HCT116 (cell line): Measurements from ENCODE around the gene MTFR2. TPM values are rescaled to one million over a fixed set of nuclear protein-coding genes. Genes with fewer than 3 reads are reported as not detected.
"Not testable (repeated sequence)": the region's sequence is repeated elsewhere in the genome, so short reads cannot be mapped to it uniquely, and the experiment has no call there.

Source experiments
- ATAC-seq: fragments of 200-7000 bp; cut with Tn5 transposase; 2 replicates; pipeline ENCODE4 v1.9.1; 2020; ENCODE audit warnings: mild to moderate bottlenecking, moderate library complexity
- BruUV-seq: library from RNA; stranded (reverse); fragments of 400-500 nt; replicated peaks from 2 replicates; lab custom pipeline; 2021; lab: Mats Ljungman, UMichigan
- CTCF ChIA-PET: fragments of 300-600 bp; sonication (Branson Sonifier 250); formaldehyde crosslinking; loops from one replicate; lab custom pipeline; 2021; ENCODE audit warnings: antibody characterized with exemption; lab: Charles Lee
- POLR2A ChIA-PET: fragments of 300-600, 350-600 bp; sonication (Branson Sonifier 250); formaldehyde crosslinking; loops from one replicate; lab custom pipeline; 2021; ENCODE audit warnings: antibody characterized with exemption; lab: Charles Lee
- RAD21 ChIA-PET, 2 experiments: fragments of 300-600 bp; sonication (Branson Sonifier 250); formaldehyde crosslinking; loops; one replicate each; lab custom pipeline; 2023; ENCODE audit warnings: low total read pairs in 2 of 2; ENCODE audit not compliant: uncharacterized antibody in 2 of 2, unreplicated experiment in 2 of 2, low non-redundant PET in 1 of 2; lab: Charles Lee
- DNase-seq: peaks from one replicate; pipeline ENCODE4 v3.0.0-alpha.2; 2010; ENCODE audit warnings: low read depth, low spot score
- H2AFZ ChIP-seq: fragments of 200-600 bp; shearing (Covaris generic), sonication (generic); 2 replicates; pipeline ENCODE4 v1.6.1; 2017; ENCODE audit warnings: low read depth, mixed run types, mixed read lengths, antibody characterized with exemption, low read length; ENCODE audit not compliant: poor library complexity, severe bottlenecking
- H3K27ac ChIP-seq: 2 replicates; pipeline ENCODE4 v1.5.1; 2012; ENCODE audit warnings: low read depth, low read length
- H3K27me3 ChIP-seq: fragments of 200-600 bp; sonication (generic); 2 replicates; pipeline ENCODE4 v1.6.1; 2016; ENCODE audit warnings: mixed run types, low read length, mixed read lengths; ENCODE audit not compliant: insufficient read depth
- H3K36me3 ChIP-seq, 2 experiments: fragments of 200-500 bp in 1 of 2; fragments of 200-600 bp in 1 of 2; sonication (Bioruptor generic) in 1 of 2; sonication (generic) in 1 of 2; 2 replicates each; pipeline versions ENCODE4 v1.5.1 to v1.6.1; 2014 to 2016; ENCODE audit warnings: low read length in 2 of 2, inconsistent platforms in 1 of 2, mixed read lengths in 1 of 2, mixed run types in 1 of 2; ENCODE audit not compliant: insufficient read depth in 2 of 2, control insufficient read depth in 1 of 2
- H3K4me1 ChIP-seq, 2 experiments: fragments of 200-600 bp in 1 of 2; sonication (generic) in 1 of 2; 2 replicates each; pipeline versions ENCODE4 v1.5.1 to v1.6.1; 2012 to 2017; ENCODE audit warnings: low read length in 2 of 2, inconsistent platforms in 1 of 2, mild to moderate bottlenecking in 1 of 2, mixed read lengths in 1 of 2, mixed run types in 1 of 2, moderate library complexity in 1 of 2; ENCODE audit not compliant: insufficient read depth in 2 of 2, control insufficient read depth in 1 of 2
- H3K4me2 ChIP-seq: fragments of 200-600 bp; sonication (generic); 2 replicates; pipeline ENCODE4 v1.6.1; 2017; ENCODE audit warnings: mixed run types, low read length, mixed read lengths
- H3K4me3 ChIP-seq, 2 experiments: fragments of 200-600 bp in 1 of 2; sonication (generic) in 1 of 2; replicated peaks in 1 of 2; 2 replicates each; pipeline ENCODE4 v1.5.1; 2011 to 2016; ENCODE audit warnings: low read length in 2 of 2, control low read depth in 1 of 2, low read depth in 1 of 2, mild to moderate bottlenecking in 1 of 2, mixed read lengths in 1 of 2, mixed run types in 1 of 2
- H3K79me2 ChIP-seq: fragments of 200-600 bp; sonication (generic); 2 replicates; pipeline ENCODE4 v1.6.1; 2017; ENCODE audit warnings: mild to moderate bottlenecking, mixed run types, low read length, moderate library complexity, mixed read lengths; ENCODE audit not compliant: insufficient read depth
- H3K9ac ChIP-seq: fragments of 200-600 bp; sonication (generic); 2 replicates; pipeline ENCODE4 v1.6.1; 2016; ENCODE audit warnings: low read length, mixed read lengths
- H3K9me2 ChIP-seq: fragments of 200-600 bp; sonication (generic), shearing (Covaris generic); 2 replicates; pipeline ENCODE4 v1.6.1; 2017; ENCODE audit warnings: mixed run types, mild to moderate bottlenecking, moderate library complexity; ENCODE audit not compliant: insufficient read depth
- H3K9me3 ChIP-seq, 2 experiments: fragments of 200-500 bp in 1 of 2; fragments of 200-600 bp in 1 of 2; sonication (Bioruptor generic) in 1 of 2; sonication (generic) in 1 of 2; 2 replicates each; pipeline ENCODE4 v1.6.1; 2014 to 2017; ENCODE audit warnings: low read length in 2 of 2, mixed read lengths in 2 of 2, inconsistent platforms in 1 of 2, low read depth in 1 of 2, mild to moderate bottlenecking in 1 of 2, mixed run types in 1 of 2, moderate library complexity in 1 of 2; ENCODE audit not compliant: control insufficient read depth in 1 of 2, insufficient read depth in 1 of 2
- H4K20me1 ChIP-seq: fragments of 200-600 bp; sonication (generic), shearing (Covaris generic); 2 replicates; pipeline ENCODE4 v1.6.1; 2017; ENCODE audit warnings: mixed run types, mild to moderate bottlenecking, moderate library complexity; ENCODE audit not compliant: insufficient read depth
- ATF3 ChIP-seq: IDR thresholded peaks from 2 replicates; pipeline ENCODE4 v1.6.1; 2012
- CEBPB ChIP-seq: IDR thresholded peaks from 2 replicates; pipeline ENCODE4 v1.6.1; 2012; ENCODE audit warnings: low read depth
- JUND ChIP-seq: IDR thresholded peaks from 2 replicates; pipeline ENCODE4 v1.6.1; 2012
- POLR2A ChIP-seq: IDR thresholded peaks from 2 replicates; pipeline ENCODE4 v1.7.0; 2011; ENCODE audit warnings: borderline replicate concordance; ENCODE audit not compliant: insufficient read depth, insufficient read length; ENCODE audit errors: extremely low read depth
- POLR2AphosphoS5 ChIP-seq: IDR thresholded peaks from 2 replicates; pipeline ENCODE4 v1.6.1; 2011; ENCODE audit warnings: mild to moderate bottlenecking, low read depth, low read length, moderate library complexity
- ZFX ChIP-seq: fragments of 450-650 bp; IDR thresholded peaks from 2 replicates; pipeline ENCODE4 v1.6.1; 2017
- intact Hi-C: fragments of 100-400 bp; cut with micrococcal nuclease; formaldehyde crosslinking; loops from 2 replicates; pipeline ENCODE4 v1.10.0; 2022
- total RNA-seq: library from RNA; stranded (reverse); gene quantifications from one replicate; pipeline ENCODE4 v1.2.1, GENCODE V29; 2021; ENCODE audit not compliant: unreplicated experiment

Gene MTFR2
- total RNA-seq, 1 experiment from 2014 or later = 13.2 TPM

- Histone ChIP-seq H3K27ac (no peak overlapping the region), H3K79me2 (no peaks in the 10 kb centered on the region), H3K4me1 (peaks cover 0 to 7% of the 10 kb centered on the region in 2 experiments; a peak in 1 of 4 replicates), H3K27me3 (no peaks in the 10 kb centered on the region), H2AFZ (peak overlapping the region; percentile 94), H3K9me3 (no peaks in the 10 kb centered on the region), H3K9me2 (no peaks in the 10 kb centered on the region), H3K4me2 (peak overlapping the region; percentile 58; the same call in 1 of the 2 replicates), H3K4me3 (no peak overlapping the region), H3K36me3 (no peaks in the 10 kb centered on the region; a peak in 1 of 4 replicates), H4K20me1 (no peaks in the 10 kb centered on the region), H3K9ac (no peak overlapping the region)
- ChIA-PET POLR2A (no interaction called here), CTCF (interaction anchor here (1.1 to 1.5 kb wide), 10 partner anchors 92 to 754 kb away, joined by 3 to 21 read pairs (median 4); no protein-coding TSS in a partner anchor), RAD21 (no interaction called here)
- BruUV-seq = no TSS peak
- no peak for DNase-seq
- intact Hi-C loops = loop anchor here (5.0 to 10.0 kb wide), 2 partner anchors 303 to 471 kb away; no protein-coding TSS in a partner anchor
- no peak for ATAC-seq
- TF ChIP-seq ZFX = no peak
- no peak for TF ChIP-seq POLR2A
- TF ChIP-seq POLR2AphosphoS5 = no peak
- TF ChIP-seq CEBPB = no peak
- no peak for TF ChIP-seq JUND
- TF ChIP-seq ATF3 = no peak
These were observed 24.6 kb downstream of the MTFR2 start for GRCh38 chr6:136225496-136225895.

- intact Hi-C loops = loop anchor here (5.0 to 10.0 kb wide), 2 partner anchors 303 to 470 kb away; no protein-coding TSS in a partner anchor
- H3K27ac ChIP-seq, H4K20me1 ChIP-seq, POLR2A ChIA-PET, CTCF ChIA-PET, H3K4me2 ChIP-seq, H2AFZ ChIP-seq, H3K4me3 ChIP-seq, H3K79me2 ChIP-seq, H3K36me3 ChIP-seq, DNase-seq, H3K9me3 ChIP-seq, BruUV-seq, H3K27me3 ChIP-seq, H3K9me2 ChIP-seq, RAD21 ChIA-PET, H3K4me1 ChIP-seq, H3K9ac ChIP-seq, ATAC-seq: not testable (repeated sequence)
These were observed 25.1 kb downstream of the MTFR2 start for GRCh38 chr6:136224974-136225373.
